HG03432 (cell line): ENCODE results near the gene SHMT2.

Experiments
- ATAC-seq: cut with Tn5 transposase; IDR thresholded peaks from one replicate; pipeline ENCODE4 v1.9.1; 2021; ENCODE audit warnings: mild to moderate bottlenecking, moderate library complexity; ENCODE audit not compliant: unreplicated experiment

SHMT2 gene

DNA sequence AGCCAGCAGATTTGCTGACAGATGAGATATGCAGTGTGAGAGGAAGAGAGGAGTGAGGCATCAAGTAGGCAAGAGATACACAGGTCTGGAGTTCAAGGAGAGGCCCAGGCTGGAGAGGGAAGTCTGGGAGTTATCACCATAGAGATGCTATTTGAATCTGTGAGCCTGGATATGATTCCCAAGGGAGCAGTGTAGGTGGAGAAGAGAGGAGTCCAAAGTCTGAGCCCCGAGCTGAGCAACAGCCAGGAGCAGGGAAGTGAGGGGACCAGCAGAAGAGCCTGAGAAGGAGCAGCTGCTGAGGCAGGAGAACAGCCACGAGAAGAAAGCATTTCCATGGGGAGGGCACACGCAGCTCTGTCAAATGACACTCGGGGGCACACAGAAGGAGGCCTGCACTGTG, 33.1 kb upstream of the SHMT2 start:
- no peak for ATAC-seq

DNA sequence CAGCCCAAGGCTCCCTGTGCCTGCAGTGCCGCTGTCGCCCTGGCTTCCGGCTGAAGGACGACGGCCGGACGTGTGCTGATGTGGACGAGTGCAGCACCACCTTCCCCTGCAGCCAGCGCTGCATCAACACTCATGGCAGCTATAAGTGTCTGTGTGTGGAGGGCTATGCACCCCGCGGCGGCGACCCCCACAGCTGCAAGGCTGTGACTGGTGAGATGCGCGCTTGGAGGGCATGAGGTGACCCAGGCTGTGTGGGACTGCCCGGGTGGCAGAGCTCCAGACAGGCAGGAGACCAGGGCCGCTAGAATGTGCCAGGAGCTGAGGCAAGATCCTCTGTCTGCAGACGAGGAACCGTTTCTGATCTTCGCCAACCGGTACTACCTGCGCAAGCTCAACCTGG, 32.6 kb upstream of the SHMT2 start:
- ATAC-seq = no peak

DNA sequence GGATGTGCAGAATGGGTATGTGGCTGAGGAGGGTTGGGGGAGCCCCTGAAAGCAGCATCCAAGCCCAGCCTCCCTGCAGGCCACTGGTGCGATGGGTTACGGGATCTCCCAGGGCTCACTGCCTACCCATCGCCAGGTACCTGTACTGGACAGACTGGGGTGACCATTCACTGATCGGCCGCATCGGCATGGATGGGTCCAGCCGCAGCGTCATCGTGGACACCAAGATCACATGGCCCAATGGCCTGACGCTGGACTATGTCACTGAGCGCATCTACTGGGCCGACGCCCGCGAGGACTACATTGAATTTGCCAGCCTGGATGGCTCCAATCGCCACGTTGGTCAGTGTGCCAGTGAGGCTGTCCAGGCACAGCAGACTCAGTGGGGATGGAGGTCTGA, 31.2 kb upstream of the SHMT2 start:
- ATAC-seq = no peak

DNA sequence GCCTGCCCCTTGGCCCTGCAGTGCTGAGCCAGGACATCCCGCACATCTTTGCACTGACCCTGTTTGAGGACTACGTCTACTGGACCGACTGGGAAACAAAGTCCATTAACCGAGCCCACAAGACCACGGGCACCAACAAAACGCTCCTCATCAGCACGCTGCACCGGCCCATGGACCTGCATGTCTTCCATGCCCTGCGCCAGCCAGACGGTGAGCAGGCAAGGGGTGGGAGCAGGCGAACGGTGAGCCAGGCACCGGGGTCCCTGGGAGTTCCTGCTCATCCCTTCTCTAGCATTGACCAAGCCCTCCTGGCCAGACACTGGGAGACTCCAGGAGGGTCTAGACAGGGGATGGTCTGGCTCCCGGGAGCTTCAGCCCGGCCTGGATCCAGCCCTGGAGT, 30.3 kb upstream of the SHMT2 start:
- no peak for ATAC-seq

DNA sequence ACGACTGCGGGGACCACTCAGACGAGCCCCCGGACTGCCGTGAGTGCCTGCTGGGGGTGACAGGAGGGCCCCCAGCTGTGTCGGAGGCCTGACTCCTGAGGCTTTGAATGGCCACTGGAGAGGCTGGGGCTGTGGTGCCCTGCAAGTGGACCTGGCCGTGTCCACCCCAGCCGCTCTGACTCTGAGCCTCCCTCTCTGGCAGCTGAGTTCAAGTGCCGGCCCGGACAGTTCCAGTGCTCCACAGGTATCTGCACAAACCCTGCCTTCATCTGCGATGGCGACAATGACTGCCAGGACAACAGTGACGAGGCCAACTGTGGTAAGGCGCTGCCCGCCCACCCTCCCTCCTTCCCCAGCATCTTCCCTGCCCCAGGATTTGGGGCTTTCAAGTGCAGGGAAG, 29.0 kb upstream of the SHMT2 start:
- ATAC-seq = no peak

DNA sequence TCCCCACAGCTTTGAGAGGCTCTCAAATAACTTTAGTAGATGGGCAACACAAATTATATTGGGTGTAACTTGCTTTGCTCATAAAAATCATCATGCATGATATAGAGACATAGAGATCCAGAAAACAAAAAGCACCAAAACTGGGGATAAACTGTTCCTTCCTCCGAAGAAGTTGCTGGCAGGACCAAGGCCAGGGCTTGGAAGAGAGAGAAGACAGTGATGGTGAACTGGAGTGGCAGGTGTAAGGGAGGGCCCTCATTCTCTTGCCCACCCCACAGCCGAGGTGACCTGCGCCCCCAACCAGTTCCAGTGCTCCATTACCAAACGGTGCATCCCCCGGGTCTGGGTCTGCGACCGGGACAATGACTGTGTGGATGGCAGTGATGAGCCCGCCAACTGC, 28.3 kb upstream of the SHMT2 start:
- no peak for ATAC-seq

DNA sequence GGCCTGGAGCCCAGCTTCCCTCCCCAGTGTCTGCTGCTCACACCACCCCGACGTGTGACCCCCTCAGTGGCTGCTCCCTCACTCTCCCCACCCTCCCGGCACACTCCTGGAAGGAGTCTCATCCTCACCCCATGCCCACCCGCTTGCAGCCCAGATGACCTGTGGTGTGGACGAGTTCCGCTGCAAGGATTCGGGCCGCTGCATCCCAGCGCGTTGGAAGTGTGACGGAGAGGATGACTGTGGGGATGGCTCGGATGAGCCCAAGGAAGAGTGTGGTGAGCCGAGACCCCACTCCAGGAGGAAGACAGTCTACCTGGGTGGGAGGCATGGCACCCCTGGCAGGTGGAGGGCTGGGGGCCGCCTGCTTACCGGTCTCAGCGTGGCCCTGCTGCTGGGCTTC, 27.9 kb upstream of the SHMT2 start:
- no peak for ATAC-seq

DNA sequence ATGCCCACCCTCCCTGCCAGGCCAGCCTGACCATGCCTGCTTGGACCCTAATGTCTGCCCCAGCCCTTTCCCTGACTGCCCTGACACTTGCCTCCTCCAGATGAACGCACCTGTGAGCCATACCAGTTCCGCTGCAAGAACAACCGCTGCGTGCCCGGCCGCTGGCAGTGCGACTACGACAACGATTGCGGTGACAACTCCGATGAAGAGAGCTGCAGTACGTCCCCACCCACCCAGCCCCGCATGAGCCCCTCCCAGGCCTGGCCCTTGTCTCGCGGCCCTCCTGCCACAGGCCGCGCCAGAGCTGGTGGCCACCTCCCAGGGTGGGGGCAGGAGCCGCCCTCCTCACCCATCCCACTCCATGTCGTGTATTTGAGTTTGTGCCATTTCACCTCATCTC, 27.2 kb upstream of the SHMT2 start:
- ATAC-seq = no peak

DNA sequence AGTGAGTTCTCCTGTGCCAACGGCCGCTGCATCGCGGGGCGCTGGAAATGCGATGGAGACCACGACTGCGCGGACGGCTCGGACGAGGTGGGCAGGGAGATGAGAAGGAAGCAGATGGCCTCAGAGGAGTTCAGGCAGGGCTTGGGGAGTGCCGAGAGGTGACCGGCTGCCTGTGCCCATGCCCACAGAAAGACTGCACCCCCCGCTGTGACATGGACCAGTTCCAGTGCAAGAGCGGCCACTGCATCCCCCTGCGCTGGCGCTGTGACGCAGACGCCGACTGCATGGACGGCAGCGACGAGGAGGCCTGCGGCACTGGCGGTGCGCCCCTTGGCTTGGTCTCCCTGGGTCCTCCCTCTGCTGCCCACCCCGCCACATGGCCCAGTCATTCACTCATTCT, 26.3 kb upstream of the SHMT2 start:
- no peak for ATAC-seq

DNA sequence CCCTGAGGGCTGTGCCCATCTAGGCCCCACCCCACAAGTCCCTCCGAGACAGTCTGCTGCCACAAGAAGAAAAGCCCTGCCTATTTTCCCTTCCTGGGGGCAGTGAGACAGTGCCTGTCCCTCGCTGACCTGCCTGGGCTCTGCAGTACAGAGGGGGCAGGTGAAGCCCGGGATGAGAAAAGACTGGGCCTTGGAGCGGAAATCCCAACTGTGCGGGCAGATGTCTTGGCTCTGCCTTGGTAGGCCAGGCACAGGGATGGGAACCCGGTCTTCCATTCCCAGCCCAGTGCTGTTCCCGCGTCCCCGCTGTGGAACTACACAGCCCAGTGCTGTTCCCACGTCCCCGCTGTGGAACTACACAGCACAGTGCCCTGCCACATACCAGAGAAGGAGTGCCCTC, 25.7 kb upstream of the SHMT2 start:
- no peak for ATAC-seq

DNA sequence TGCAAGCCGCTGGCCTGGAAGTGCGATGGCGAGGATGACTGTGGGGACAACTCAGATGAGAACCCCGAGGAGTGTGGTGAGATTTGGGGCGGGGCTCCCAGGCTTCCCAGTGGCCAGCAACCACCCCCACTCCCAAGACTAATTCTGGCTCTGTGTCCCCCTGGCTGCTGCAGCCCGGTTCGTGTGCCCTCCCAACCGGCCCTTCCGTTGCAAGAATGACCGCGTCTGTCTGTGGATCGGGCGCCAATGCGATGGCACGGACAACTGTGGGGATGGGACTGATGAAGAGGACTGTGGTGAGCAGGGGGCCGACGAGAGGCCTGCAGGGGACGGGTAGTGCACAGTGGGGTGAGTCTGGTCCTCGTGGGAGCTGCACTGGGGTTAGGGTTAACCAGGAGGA, 25.1 kb upstream of the SHMT2 start:
- no peak for ATAC-seq

DNA sequence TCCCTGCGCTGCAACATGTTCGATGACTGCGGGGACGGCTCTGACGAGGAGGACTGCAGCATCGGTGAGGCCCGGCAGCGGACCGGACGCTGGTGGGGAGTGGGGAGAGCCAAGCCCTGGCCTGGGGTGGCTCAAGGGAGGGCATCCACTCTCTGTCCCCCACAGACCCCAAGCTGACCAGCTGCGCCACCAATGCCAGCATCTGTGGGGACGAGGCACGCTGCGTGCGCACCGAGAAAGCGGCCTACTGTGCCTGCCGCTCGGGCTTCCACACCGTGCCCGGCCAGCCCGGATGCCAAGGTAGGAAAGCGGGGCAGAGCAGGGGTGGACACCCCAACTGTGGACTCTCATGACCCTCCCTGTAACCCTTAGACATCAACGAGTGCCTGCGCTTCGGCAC, 24.3 kb upstream of the SHMT2 start:
- ATAC-seq = no peak

DNA sequence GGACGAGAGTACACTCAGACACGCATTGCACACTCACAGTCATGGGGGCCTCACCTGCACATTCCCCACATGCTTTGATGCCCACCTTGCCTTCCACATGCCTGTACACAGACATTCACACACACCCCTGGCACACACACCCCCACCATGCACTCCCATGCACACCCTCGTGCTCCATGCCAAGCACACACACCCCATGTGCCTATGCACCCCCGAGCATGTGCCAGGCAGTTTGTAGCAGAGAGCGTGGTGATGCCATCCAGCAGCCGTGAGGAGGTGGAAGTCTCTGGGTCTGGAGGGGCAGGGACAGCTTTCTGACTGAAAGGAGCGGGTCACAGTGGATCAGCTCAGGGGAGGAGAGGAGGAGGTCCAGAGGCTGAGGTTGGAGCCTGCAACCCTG, 23.6 kb upstream of the SHMT2 start:
- ATAC-seq = no peak

DNA sequence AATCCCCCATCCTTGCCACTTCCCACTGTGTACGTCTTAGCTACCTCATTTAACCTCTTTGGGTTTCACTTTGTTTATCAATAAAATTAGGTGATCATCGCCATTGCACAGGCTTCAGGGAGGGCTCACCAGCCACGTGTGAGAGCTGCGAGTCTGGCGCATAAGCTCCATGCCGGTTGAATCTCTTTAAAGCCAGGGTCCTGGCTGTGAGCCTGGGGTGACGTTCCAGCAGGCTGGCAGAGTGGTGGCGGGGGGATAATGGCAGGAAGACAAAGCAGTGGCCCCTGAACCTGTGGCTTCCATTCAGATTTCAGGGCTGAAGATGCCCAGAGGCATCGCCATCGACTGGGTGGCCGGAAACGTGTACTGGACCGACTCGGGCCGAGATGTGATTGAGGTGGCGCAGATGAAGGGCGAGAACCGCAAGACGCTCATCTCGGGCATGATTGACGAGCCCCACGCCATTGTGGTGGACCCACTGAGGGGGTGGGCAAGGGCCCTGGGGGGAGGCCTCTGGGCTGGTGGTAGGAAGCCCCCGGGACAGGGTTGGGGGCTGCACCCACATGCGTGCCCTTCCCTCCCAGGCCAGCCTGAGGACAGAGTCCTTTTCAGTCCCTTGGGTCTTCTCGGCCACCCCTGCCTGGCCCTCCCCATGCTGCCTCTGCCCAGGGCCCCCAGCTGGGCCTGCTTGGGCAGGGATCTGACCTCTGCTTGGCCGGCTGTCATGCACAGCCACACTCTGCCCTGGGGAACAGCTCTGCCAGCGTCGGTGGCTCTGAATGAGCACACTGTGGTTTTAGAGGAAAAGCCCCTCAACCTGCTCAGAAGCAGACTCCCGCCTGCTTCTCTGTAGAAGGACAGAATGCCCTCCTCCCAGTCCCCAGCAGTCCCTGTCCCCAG, 21.5 kb upstream of the SHMT2 start:
- ATAC-seq = no peak

DNA sequence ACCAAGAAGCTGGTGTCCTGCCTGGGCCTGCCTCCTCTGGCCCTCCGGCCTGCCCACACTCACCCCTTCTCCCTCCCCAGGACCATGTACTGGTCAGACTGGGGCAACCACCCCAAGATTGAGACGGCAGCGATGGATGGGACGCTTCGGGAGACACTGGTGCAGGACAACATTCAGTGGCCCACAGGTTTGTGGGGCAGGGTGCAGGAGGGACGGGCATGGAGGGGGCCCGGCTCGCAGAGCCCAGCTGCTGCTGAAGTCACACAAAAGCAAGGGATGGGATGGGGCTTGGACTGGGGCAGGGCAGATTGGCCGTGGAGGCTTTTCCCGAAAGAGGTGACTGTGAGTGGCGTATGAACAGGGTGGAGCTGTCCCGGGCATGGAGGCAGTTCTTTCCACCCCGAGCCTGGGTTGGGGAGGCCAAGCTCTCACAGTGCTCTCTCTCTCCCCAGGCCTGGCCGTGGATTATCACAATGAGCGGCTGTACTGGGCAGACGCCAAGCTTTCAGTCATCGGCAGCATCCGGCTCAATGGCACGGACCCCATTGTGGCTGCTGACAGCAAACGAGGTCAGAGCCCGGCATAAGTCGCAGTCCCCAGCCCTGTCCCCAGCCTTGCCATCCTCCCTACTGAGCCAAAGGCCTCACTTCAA, 20.8 kb upstream of the SHMT2 start:
- ATAC-seq = no peak

DNA sequence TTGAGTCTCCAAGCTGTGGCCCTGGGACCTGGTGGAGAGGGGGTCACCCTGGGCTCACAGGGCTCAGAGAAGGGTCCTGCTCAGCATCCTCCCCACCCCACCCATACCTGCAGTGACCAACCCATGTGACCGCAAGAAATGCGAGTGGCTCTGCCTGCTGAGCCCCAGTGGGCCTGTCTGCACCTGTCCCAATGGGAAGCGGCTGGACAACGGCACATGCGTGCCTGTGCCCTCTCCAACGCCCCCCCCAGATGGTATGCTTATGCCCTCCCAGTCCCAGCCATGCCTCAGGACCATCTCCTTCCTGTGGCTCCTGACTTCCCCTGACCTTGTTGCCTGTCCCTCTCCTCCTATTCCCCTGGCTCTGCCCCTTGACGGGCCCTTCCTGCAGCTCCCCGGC, 19.6 kb upstream of the SHMT2 start:
- no peak for ATAC-seq

DNA sequence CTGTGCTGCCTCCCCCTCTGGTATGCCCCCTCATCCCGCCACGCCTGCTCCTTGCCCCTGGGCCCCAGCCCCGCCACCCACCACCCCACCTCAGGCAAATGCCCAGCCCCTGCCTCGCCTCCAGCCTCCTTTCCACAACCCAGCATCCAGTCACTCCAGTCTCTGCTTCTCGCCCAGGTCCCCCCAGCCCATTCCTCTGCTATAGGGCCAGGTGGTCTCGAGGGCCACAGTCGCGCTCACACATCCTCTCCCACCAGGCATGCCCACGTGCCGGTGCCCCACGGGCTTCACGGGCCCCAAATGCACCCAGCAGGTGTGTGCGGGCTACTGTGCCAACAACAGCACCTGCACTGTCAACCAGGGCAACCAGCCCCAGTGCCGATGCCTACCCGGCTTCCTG, 19.1 kb upstream of the SHMT2 start:
- no peak for ATAC-seq

DNA sequence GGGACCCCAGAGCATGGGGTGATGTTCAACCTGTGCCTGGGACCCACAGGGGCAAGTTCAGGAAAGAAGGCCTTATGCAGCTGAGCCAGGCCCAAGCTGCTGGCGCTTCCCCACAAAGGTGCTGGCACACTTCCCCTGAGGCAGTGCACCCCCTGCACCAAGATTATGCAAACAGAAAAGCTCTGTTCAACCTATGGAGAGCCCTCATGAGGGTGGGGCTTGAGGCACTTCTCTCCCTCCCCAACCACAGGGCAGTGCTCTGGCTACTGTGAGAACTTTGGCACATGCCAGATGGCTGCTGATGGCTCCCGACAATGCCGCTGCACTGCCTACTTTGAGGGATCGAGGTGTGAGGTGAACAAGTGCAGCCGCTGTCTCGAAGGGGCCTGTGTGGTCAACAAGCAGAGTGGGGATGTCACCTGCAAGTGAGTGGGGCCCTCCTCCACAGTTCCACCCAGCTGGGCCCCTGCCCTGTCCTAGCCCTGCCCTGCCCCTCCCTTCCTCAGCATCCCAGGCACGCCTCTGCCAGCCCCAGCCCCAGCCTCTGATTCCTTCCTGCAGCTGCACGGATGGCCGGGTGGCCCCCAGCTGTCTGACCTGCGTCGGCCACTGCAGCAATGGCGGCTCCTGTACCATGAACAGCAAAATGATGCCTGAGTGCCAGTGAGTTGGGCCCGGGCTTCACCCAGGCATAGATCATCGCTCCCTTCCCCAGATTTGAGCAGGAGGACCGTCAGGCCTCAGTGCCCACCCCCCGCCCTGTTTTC, 18.4 kb upstream of the SHMT2 start:
- no peak for ATAC-seq

DNA sequence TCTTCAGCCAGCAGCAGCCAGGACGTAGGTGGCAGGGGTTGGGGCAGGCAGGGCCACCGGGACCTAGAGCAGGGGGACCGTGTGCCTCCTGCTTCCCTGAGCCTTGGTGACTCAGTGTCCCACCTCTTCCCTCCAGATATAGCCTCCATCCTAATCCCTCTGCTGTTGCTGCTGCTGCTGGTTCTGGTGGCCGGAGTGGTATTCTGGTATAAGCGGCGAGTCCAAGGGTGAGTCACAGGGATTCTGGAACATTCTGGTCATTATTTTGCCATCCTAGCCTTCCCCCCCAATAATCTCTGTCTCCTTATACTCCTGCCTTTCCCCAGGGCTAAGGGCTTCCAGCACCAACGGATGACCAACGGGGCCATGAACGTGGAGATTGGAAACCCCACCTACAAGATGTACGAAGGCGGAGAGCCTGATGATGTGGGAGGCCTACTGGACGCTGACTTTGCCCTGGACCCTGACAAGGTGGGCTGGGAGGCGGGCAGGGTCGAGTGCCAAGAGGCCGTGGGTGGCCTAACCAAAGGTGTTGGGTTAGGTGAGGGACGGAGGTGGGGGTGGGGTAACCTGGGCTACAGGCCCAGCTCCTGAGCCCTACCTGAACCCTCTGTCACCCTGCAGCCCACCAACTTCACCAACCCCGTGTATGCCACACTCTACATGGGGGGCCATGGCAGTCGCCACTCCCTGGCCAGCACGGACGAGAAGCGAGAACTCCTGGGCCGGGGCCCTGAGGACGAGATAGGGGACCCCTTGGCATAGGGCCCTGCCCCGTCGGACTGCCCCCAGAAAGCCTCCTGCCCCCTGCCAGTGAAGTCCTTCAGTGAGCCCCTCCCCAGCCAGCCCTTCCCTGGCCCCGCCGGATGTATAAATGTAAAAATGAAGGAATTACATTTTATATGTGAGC, 17.5 kb upstream of the SHMT2 start:
- ATAC-seq = no peak

DNA sequence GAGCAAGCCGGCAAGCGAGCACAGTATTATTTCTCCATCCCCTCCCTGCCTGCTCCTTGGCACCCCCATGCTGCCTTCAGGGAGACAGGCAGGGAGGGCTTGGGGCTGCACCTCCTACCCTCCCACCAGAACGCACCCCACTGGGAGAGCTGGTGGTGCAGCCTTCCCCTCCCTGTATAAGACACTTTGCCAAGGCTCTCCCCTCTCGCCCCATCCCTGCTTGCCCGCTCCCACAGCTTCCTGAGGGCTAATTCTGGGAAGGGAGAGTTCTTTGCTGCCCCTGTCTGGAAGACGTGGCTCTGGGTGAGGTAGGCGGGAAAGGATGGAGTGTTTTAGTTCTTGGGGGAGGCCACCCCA, 16.8 kb upstream of the SHMT2 start:
- ATAC-seq = no peak
